Lung (tissue), 12 donors: Measurements from ENCODE around the gene TBCE. TPM values are rescaled to one million over a fixed set of nuclear protein-coding genes. Genes with fewer than 3 reads are reported as not detected.

ENCODE experiments used
- ATAC-seq: fragments of 200-7000 bp; cut with Tn5 transposase; one replicate; pipeline ENCODE4 v1.9.1; 2020; ENCODE audit warnings: moderate number of reproducible peaks; ENCODE audit not compliant: insufficient read depth, low FRiP score
- DNase-seq, 3 donors: peaks; one replicate each; pipeline ENCODE4 v3.0.0-alpha.2; 2013 to 2017
- H3K27ac ChIP-seq, 2 donors: one replicate each; pipeline ENCODE4 v1.5.1; 2013; ENCODE audit warnings: mild to moderate bottlenecking in 2 of 2, moderate library complexity in 2 of 2, control low read depth in 1 of 2, inconsistent platforms in 1 of 2, low read depth in 1 of 2, low read length in 1 of 2
- H3K27me3 ChIP-seq, 3 donors: one replicate each; pipeline ENCODE4 v1.5.1; 2013; ENCODE audit warnings: low read length in 2 of 3; ENCODE audit not compliant: control insufficient read depth in 3 of 3, insufficient read depth in 3 of 3
- H3K36me3 ChIP-seq, 4 donors: one replicate each; pipeline ENCODE4 v1.5.1; 2013; ENCODE audit warnings: low read length in 4 of 4, mild to moderate bottlenecking in 1 of 4, moderate library complexity in 1 of 4; ENCODE audit not compliant: control insufficient read depth in 4 of 4, insufficient read depth in 4 of 4
- H3K4me1 ChIP-seq, 5 donors: one replicate each; pipeline ENCODE4 v1.5.1; 2013; ENCODE audit warnings: low read length in 5 of 5, mild to moderate bottlenecking in 2 of 5, moderate library complexity in 1 of 5; ENCODE audit not compliant: control insufficient read depth in 5 of 5, insufficient read depth in 5 of 5
- H3K4me3 ChIP-seq: one replicate; pipeline ENCODE4 v1.5.1; 2013; ENCODE audit warnings: mild to moderate bottlenecking, control low read depth, moderate library complexity
- H3K9ac ChIP-seq, 2 donors: one replicate each; pipeline ENCODE4 v1.5.1; 2013; ENCODE audit warnings: low read length in 2 of 2, control low read depth in 1 of 2; ENCODE audit not compliant: insufficient read depth in 1 of 2
- H3K9me3 ChIP-seq, 4 donors: one replicate each; pipeline ENCODE4 v1.5.1; 2013; ENCODE audit warnings: low read length in 3 of 4, mild to moderate bottlenecking in 1 of 4, moderate library complexity in 1 of 4; ENCODE audit not compliant: control insufficient read depth in 4 of 4, insufficient read depth in 3 of 4
- CTCF ChIP-seq: IDR thresholded peaks from 2 replicates; pipeline ENCODE4 v1.5.1; 2012; ENCODE audit warnings: mild to moderate bottlenecking; ENCODE audit errors: control extremely low read depth, extremely low read depth
- WGBS, 2 donors: extraction: QIAGEN DNeasy Blood & Tissue Kit; methylation state at CpG; one replicate each; pipeline ENCODE4 v1.1.7; 2013; 5-methylcytosine and 5-hydroxymethylcytosine counted together
- polyA plus RNA-seq, 2 donors: library from polyadenylated mRNA; stranded (reverse); fragments of 200-250 nt; gene quantifications; one replicate each; pipeline ENCODE4 v1.2.1, GENCODE V29; 2013
- total RNA-seq, 2 donors: library from RNA; depleted of rRNA in 1 of 2; stranded (reverse); fragments of >200 nt in 1 of 2; gene quantifications; one replicate each; pipeline ENCODE4 v1.2.1, GENCODE V29; 2014 to 2021
- donor health status: control.
- donor health status: control.
- donor health status: Bipolar disorder and iron deficiency.
- donor health status: healthy.
- donor health status: DM: yes; HTN: yes; CAD: no.

TBCE gene
- total and polyA plus RNA-seq, 4 donors: 16.4 to 39.2 (median 28.8) TPM

- no peak overlapping the region for H3K27ac ChIP-seq
- H3K4me1 ChIP-seq: peaks cover 0 to 8% (median 0%) of the 10 kb centered on the region in 5 donors
- WGBS, 2 donors: 83 to 84% methylated on average over 7 of the region's 7 CpGs
- H3K4me3 ChIP-seq: no peak overlapping the region
- ATAC-seq (no peak), DNase-seq (no peak)
- no peak overlapping the region for H3K9ac ChIP-seq
- no peaks in the 10 kb centered on the region for H3K9me3 ChIP-seq
- no peaks in the 10 kb centered on the region for H3K36me3 ChIP-seq
- no peaks in the 10 kb centered on the region for H3K27me3 ChIP-seq
- no peak for TF ChIP-seq CTCF
Observed at GRCh38 chr1:235409042-235409820, 42.0 kb downstream of the TBCE start.

- no peak overlapping the region for H3K4me3 ChIP-seq
- H3K9ac ChIP-seq: no peak overlapping the region
- WGBS, 2 donors: 88 to 92% methylated on average over 5 of the region's 5 CpGs
- no peaks in the 10 kb centered on the region for H3K9me3 ChIP-seq
- ATAC-seq (no peak), DNase-seq (no peak)
- H3K36me3 ChIP-seq: peaks cover 0 to 6% (median under 1%) of the 10 kb centered on the region in 4 donors
- no peaks in the 10 kb centered on the region for H3K27me3 ChIP-seq
- H3K4me1 ChIP-seq: peaks cover 0 to 8% (median 0%) of the 10 kb centered on the region in 5 donors
- no peak for TF ChIP-seq CTCF
- no peak overlapping the region for H3K27ac ChIP-seq
Observed at GRCh38 chr1:235410467-235410866, 43.2 kb downstream of the TBCE start.

- no peaks in the 10 kb centered on the region for H3K9me3 ChIP-seq
- H3K27me3 ChIP-seq: no peaks in the 10 kb centered on the region
- ATAC-seq (no peak), DNase-seq (no peak)
- H3K4me3 ChIP-seq: no peak overlapping the region
- 78 to 80% methylated on average over 3 of the region's 5 CpGs for WGBS, 2 donors
- H3K27ac ChIP-seq: no peak overlapping the region
- peaks cover 0 to 9% (median 0%) of the 10 kb centered on the region in 5 donors for H3K4me1 ChIP-seq
- TF ChIP-seq CTCF: no peak
- H3K9ac ChIP-seq: no peak overlapping the region
- peaks cover 0 to 6% (median 2%) of the 10 kb centered on the region in 4 donors for H3K36me3 ChIP-seq
Observed at GRCh38 chr1:235411489-235412486, 44.6 kb downstream of the TBCE start.
